GM19452 (cell line): ENCODE results near the gene C10orf105.

Experiments
- ATAC-seq: cut with Tn5 transposase; IDR thresholded peaks from one replicate; pipeline ENCODE4 v1.9.1; 2021; ENCODE audit not compliant: unreplicated experiment

The C10orf105 gene

GRCh38 chr10:71700731-71701368, 18.7 kb downstream of the C10orf105 start:
- no peak for ATAC-seq

DNA sequence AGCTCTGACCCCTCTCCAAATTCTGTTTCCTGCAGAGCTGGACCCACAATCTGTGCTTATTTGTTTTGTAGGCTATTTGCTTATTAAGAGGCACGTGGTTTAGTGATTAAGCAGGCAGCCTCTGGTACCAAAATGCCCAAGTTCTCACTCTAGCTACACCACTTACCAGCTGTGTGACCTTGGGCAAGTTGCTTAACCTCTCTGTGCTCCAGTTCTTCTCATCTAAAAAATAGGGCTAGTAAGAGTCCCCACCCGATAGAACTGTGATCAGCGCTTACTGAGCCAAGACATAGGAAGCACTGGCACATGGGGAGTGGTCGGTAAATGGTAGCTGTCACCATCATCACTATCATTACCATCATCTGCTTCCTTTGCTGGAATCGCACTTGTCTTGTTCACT, 20.8 kb downstream of the C10orf105 start:
- ATAC-seq = no peak

- peak; percentile 38 for ATAC-seq
Measured at GRCh38 chr10:71697938-71698709, 21.5 kb downstream of the C10orf105 start.

GRCh38 chr10:71696628-71697326, 22.8 kb downstream of the C10orf105 start:
- no peak for ATAC-seq

- ATAC-seq = no peak
Measured at GRCh38 chr10:71695502-71696476, 23.8 kb downstream of the C10orf105 start.

DNA sequence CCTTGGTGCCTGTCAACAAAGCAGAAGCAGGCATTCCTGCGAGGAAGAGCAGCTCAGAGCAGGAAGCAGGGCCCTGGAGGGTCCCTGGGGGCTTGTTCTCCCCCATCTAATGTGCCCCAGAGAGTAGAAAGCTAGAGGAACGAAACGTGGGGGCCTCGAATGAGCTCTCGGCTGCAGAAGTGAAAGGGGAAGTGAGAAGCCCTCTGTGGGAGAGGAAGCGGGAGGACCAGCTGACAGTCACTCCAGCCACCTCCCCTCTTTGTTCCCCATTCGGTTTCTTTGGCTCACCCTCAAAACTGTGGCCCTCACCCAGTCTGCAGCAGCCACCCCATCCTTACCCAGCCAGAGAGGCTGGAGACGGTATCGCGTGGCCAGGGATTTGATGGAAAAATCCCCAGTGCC, 25.0 kb downstream of the C10orf105 start:
- peak; percentile 78 for ATAC-seq

DNA sequence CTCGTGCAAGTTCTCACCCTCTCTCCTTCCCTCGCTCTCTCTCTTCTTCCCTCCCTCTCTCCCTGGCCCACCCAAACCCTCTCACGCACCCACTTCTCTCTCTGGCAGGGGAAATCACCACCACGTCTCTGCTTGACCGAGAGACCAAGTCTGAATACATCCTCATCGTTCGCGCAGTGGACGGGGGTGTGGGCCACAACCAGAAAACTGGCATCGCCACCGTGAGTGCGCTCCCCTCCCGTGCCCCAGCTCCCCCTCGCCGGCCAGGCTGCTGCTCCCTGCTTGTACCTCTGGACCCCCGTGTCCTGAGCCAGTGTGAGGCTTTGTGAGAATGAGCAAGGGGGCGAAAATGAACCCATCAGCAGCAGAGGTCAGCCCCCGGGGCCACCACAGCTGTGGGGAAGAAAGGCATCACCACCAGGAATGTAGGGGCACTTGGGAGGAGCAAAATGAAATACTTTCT, 25.5 kb downstream of the C10orf105 start:
- peak; percentile 4 for ATAC-seq

- ATAC-seq = no peak
Measured at GRCh38 chr10:71693377-71693776, 26.2 kb downstream of the C10orf105 start.

DNA sequence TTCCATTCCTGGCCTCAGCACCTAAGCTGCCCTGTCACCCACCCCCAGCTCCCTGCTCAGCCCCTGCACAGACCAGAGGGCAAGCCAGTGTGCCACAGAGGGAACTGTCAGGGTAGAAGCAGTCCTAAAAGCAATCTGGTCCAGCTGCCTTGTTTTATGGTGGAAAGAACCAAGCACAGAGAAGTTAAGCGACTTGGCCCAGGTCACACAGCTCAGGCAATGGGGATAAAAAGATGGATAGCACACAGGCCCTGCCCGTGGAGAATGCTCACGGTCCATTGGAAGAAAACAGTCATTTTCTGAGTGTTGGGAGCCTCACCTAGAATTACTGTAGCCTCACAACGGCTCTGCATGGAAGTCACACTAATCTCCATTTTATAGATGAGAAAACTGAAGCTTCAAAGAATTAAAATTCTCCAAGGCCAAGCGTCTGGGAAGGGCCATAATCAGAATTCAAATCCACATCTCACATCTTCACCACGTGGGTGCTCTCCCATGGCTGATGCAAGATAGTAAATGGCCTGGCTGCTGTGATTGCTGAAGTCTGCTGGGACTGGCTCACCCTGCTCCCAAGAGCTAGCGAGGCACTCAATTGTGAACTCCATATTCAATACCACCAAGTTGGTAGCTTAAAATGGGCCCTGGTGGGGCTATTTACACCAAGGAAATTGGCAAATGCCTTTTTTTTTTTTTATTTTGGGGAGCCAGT, 26.8 kb downstream of the C10orf105 start:
- no peak for ATAC-seq

GRCh38 chr10:71691405-71691804, 28.2 kb downstream of the C10orf105 start:
- ATAC-seq = no peak

DNA sequence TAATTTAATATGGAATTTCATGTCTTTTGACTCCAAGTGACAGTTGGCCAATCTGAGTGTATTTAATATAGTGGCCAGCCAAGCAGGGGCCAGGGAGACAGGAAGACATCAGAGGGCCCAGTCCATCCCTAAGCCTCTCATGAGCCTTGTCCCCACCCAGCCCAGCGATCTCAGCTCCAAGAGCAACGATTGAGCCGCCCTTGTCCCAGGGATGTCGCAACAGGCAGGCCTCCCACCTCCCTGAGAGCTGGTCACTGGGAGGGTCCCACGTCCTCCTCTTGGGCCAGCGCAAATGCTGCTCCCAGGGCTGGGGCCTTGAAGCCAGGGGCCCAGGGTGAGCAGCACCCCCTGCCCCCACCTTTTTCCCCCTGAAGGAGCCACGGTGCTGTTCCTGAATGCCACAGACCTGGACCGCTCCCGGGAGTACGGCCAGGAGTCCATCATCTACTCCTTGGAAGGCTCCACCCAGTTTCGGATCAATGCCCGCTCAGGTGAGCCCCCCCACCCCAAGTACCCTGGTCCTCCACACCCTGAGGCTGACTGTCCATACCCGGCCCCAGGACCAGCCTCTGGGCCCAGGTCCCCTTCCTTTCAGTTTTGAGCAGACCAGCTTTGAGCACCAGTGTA, 29.4 kb downstream of the C10orf105 start:
- ATAC-seq = no peak

DNA sequence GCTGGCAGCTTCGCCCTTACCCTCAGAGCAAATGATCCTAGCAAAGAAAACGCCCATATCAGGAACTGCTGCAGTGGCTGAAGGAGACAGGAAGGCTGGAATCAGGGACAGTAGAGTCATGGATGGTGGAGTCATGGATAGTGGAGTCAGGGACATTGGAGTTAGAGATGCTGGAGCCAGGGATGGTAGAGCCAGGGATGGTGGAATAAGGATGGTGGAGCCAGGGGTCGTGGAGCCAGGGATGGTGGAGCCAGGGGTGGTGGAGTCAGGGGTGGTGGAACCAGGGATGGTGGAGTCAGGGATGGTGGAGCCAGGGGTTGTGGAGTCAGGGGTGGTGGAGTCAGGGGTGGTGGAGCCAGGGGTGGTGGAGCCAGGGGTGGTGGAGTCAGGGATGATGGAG, 31.3 kb downstream of the C10orf105 start:
- no peak for ATAC-seq

- ATAC-seq = no peak
Measured at GRCh38 chr10:71687480-71687879, 32.1 kb downstream of the C10orf105 start.

- ATAC-seq = no peak
Measured at GRCh38 chr10:71687077-71687476, 32.5 kb downstream of the C10orf105 start.

DNA sequence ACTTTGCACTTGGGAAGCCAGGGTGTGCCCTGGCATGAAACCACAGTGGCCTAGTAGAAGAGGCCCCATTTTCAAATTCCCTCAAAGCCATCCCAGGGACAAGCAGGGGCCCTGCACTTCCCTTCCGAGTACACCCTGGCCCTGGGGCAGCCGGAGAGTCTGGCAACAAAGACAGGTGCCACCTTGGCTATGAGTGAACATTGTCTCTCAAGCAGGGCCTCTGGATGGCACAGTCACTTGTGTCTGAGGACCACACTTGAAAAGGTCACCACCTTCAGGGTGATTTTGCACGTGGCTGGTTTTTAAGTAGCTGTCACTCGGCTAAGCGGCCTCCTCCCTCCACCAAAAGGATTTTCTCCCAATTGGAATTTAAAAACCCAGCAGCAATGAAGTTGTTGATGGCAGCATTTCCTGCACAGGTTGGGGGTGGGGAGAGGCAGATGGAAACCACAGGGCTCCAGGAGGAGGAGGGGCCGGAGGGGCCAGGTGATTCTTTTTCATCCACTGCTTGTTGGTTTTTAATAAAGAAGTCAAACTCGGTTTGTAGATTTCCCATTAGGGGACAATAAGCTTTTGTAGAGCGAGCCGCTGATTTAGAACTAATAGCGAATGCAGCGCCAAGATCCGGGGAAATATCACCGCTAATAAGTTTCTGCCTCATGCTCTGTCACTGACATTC, 33.9 kb downstream of the C10orf105 start:
- no peak for ATAC-seq

- ATAC-seq = no peak
Measured at GRCh38 chr10:71684356-71685173, 35.0 kb downstream of the C10orf105 start.

GRCh38 chr10:71683301-71683700, 36.3 kb downstream of the C10orf105 start:
- ATAC-seq = no peak

DNA sequence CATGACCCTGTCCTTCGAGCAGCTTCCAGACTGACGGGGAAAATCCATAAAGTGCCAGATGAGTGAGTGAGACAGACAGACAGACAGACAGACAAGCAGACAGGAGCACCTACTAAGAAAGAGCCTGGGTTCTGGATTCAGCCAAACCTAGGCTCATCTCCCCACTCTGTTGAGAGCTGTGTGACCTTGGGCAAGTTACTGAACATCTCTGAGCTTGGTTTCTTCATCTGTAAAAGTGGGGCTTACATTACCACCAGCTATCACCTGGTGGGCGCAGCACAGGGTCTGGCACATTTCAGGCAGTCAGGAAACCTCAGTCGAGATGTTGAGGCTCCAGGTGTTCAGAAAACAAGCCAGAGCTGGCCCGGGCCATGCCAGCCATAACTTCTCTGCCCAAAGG, 37.6 kb downstream of the C10orf105 start:
- no peak for ATAC-seq
